Stimulated activated CD4-positive, alpha-beta T cell treated with anti-CD3 and anti-CD28 coated beads, Interleukin-1b, Interleukin-23, amount 100 ng/mL, for 24 hours (primary cell): Measurements from ENCODE around the gene LYRM4.
A peak's percentile ranks its signal among the peaks of the same experiment; 100 is the strongest.

ENCODE experiments used
- DNase-seq, 4 experiments: peaks; one replicate each; pipeline ENCODE4 v3.0.0-alpha.2; 2020; ENCODE audit warnings: low read depth in 4 of 4, low spot score in 1 of 4

LYRM4 gene

GRCh38 chr6:5280920-5281319 is 20.2 kb upstream of the LYRM4 start:
- DNase-seq, result no peak

DNA sequence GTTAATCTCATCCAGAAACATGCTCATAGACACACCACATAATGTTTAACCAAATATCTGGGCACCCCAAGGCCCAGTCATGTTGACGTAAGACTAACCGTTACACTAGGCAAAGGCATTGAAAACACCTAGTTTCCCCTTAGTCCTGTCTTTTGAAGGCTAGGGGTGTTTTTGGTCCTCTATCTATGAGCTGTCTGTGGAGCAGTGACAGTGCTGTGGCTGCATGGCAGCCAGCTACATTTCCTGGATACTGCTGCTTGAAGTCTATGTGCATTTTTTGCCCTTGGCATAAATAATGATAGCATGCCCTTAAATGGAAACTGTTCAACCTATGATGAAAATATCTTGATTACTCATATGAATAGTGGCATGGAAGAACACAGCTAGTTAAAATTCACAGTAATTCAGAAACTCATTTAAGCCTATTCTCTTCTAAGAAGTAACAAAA is 19.2 kb upstream of the LYRM4 start:
- DNase-seq, result peak in 1 of 4 experiments; percentile 21

DNA sequence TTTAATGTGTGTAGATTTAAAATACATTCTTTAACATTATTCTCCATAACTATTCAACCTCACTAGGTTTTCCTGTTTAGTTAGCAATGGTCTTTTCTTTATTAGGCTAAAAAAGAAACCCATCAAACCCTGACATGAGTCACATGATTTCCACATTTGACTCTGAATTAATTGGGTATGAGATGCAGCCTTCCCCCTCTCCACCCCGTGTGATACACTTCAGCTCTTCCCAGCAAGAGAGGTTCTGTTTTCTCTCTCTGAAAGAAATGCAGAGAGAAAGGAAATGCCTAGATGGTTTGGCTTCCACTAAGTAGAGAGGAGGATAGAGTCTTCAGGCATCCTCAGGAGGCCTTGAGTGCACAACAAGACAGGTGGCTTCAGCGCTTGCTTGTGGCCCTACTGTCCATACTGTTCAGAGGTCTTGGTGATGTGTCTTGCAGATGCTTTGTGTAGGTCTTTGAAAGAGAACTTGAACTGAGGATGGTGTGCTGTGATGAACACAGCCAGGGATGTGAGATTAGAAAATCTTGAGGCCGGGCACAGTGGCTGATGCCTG is 17.9 kb upstream of the LYRM4 start:
- no peak for DNase-seq

GRCh38 chr6:5278047-5278446 is 17.3 kb upstream of the LYRM4 start:
- DNase-seq, result no peak

GRCh38 chr6:5277589-5277988 is 16.8 kb upstream of the LYRM4 start:
- DNase-seq, result no peak

DNA sequence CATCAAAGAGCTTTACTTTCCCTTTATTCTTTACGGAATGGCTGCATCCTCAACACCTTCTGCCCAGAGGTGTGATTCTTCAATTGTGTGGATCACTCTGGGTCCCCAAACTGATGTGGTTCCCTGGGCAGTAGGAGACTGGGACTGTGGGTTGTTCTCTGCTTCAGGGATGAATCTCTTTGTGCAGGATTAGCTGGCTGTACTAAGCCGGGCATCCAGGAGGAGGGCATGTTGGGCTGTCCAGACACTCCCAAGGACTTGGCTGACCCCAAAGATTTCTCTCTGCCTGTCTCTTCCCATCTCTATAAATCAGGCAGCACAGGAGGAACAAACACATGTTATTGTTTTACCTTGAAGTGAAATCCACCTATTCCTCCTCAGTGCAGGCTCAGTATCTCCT is 15.8 kb upstream of the LYRM4 start:
- no peak for DNase-seq

GRCh38 chr6:5275497-5275896 is 14.7 kb upstream of the LYRM4 start:
- no peak for DNase-seq

- DNase-seq, result no peak
Observed at GRCh38 chr6:5274231-5274630, 13.5 kb upstream of the LYRM4 start.

- DNase-seq, result no peak
Observed at GRCh38 chr6:5271926-5272325, 11.2 kb upstream of the LYRM4 start.

DNA sequence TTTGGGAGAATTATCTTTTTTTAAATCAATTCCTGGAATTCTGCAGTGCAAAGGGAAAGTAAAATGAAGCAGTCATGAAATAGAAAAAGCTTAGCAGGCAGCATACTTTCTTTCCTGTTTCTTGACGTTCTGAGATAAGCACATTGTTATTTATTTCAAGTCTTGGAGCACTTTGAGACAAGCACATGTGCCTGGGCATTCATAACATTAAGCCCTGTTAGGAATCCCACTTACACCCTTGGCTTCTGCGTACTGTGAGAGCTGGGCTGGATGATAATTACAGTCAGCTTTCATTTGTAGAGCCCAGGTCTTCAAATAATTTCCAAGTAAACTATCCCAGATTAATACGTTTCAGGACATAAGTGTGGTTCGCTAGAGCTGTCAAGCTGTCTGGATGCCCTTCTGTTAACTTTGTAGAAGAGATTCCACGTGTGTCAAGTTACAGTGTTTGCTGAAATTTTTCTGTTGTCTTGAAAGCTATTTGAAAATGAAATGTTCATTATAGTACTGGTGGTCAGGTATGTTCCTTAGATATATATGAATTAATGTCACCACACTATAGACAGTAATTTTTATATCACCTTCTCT is 9.4 kb upstream of the LYRM4 start:
- no peak for DNase-seq

DNA sequence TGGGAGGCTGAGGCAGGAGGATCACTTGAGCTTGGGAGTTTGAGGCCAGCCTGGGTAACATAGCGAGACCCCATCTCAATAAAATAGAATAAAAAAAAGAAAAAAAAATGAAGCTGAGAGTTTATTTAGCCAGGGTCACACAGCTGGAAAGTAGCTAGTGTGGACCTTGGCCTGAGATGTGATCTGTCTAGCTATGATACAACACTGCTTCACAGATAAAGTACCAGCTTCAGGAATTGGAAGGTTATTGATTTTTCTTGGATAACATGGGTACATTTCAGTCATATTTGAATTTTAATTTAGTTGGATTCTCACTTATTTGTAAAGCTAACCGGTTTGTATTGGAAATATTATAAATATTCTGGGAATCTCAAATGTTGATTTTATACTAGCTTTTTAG is 5.7 kb upstream of the LYRM4 start:
- no peak for DNase-seq

DNA sequence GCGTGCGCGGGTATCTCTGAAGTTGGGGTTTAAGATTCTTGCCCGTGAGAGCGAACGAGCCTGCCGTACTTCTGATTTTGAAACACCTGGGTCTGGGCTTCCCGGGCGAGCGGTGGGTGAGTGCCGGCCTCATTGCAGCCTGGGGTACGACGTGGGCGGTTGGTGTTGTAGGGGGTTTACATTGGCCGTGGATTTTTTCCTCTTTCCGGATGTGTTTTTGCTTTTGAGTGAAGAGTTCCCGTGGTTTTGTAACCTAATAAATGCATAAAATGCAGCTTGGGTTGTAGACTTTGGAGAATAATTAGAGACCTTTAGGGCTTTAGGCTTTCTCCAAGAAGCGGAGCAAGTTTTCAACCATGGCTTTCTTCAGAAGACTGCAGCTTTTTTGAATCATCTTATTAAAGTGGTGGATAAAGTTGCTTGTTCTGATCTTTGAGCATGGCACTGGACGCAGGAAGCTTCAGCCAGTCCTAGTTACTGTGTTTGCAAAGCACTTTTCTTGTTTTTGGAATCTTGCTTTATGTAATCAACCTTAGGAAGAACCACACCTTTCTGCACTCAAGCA is 877 bp upstream of the LYRM4 start:
- no peak for DNase-seq

DNA sequence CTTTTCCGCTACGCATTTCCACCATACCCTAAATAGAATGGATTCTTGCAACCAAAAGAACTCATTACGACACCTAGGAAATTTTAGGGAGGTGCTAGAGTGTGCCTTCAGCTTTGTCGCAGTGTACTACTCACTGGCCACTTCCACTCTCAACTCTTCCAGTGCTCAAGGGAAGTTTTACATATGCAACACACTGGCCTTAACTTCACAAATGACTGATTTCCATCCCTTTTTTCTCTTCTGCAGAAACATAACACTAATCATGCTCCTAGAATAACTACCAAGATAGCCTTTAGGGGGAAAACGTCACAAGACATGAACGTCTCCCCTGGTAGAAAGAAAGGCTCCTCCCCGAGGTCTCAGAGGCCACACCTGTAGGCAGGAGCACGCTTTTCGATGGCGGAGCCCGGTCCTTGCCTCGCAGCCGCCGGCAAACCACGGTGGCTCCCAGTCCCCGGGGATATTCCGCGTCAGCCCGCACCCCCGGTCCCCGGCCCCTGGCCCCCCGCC is 584 bp downstream of the LYRM4 start:
- peak; percentile 33 to 59 (median 52) for DNase-seq

- DNase-seq, result no peak
Observed at GRCh38 chr6:5259428-5259827, 1.3 kb downstream of the LYRM4 start.

- DNase-seq, result no peak
Observed at GRCh38 chr6:5257400-5257799, 3.4 kb downstream of the LYRM4 start.

DNA sequence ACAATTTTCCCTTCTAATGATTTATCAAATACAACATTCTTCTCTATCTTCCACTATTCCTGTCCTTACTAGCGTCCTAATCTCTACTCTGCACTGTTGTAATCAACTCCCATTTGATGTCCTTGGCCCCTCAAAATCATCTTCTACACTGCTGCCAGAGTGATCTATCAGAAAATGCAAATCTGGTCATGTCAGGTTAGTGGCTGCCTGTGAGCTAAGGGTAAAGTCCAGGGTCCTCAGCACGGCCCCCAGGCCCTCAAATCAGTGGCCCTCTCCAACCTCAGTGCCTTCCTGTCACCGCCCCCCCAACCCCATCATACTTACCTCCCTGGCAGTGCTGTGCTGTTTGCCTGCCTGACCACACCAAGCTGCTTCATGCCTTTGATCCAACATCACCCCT is 3.8 kb downstream of the LYRM4 start:
- DNase-seq, result no peak

GRCh38 chr6:5250911-5251310 is 9.8 kb downstream of the LYRM4 start:
- no peak for DNase-seq

DNA sequence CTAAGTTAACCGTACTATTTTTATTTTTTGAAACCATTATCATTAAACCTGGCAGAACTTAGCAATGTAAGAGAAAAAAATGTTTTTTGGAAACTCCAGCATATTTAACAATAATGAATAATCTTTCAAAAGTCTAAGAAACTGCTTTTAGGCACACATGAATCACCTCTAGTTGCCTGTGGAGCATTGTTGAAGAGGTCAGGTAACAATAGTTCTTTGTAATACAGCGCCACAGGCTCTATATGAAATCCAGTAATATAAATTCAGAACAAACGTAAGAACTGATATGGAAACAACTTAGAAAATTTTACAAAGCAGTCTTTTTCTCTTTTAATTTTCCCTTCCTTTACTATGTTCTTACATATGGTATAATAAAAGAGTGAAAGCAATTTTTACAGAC is 10.3 kb downstream of the LYRM4 start:
- DNase-seq, result no peak

DNA sequence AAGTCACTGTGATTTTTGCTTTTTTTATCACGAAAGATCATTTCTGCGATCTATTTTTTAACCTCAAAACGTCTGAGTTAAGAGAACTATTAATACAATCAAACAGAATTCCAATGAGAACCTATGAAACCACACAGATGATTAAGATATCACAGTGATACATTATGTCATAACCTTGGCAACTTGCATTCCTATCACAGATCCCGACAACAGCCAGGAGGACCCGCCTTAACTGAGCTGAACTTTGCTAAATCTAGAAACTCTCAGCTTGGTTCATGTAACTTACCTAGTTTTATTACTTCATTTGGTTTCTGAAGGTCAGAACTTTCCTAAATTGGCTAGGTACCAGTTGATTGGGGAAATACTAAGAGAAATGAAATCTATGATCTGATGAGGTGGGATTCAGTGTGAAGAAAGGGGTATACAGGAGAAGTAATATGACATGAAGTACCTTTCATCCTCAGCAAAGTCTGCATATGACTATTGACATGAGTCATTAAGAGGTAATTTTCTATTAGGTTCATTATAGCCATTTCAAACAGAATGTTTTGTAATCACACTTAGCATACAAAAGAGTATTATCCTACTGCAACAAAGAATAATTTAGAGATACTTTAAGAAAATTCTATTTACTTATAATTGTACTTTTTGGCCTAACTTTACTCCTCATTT is 11.2 kb downstream of the LYRM4 start:
- DNase-seq, result no peak

GRCh38 chr6:5248302-5249098 is 12.2 kb downstream of the LYRM4 start:
- DNase-seq, result no peak

- no peak for DNase-seq
Observed at GRCh38 chr6:5247201-5247600, 13.5 kb downstream of the LYRM4 start.
